Measurements from ENCODE around the gene ADAMTS4. TPM values are rescaled to one million over a fixed set of nuclear protein-coding genes. Genes with fewer than 3 reads are reported as not detected.
"Not testable (repeated sequence)": the region's sequence is repeated elsewhere in the genome, so short reads cannot be mapped to it uniquely, and the experiment has no call there.

The ADAMTS4 gene, protein sequence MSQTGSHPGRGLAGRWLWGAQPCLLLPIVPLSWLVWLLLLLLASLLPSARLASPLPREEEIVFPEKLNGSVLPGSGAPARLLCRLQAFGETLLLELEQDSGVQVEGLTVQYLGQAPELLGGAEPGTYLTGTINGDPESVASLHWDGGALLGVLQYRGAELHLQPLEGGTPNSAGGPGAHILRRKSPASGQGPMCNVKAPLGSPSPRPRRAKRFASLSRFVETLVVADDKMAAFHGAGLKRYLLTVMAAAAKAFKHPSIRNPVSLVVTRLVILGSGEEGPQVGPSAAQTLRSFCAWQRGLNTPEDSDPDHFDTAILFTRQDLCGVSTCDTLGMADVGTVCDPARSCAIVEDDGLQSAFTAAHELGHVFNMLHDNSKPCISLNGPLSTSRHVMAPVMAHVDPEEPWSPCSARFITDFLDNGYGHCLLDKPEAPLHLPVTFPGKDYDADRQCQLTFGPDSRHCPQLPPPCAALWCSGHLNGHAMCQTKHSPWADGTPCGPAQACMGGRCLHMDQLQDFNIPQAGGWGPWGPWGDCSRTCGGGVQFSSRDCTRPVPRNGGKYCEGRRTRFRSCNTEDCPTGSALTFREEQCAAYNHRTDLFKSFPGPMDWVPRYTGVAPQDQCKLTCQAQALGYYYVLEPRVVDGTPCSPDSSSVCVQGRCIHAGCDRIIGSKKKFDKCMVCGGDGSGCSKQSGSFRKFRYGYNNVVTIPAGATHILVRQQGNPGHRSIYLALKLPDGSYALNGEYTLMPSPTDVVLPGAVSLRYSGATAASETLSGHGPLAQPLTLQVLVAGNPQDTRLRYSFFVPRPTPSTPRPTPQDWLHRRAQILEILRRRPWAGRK
- total RNA-seq, result 438 TPM
- long read RNA-seq, full-length matches to known transcripts, result 101 of 471 reads
- long read RNA-seq, partial matches to known transcripts, result 255 of 471 reads
- long read RNA-seq, other reads (novel, unspliced or antisense), result 115 of 471 reads

DNA sequence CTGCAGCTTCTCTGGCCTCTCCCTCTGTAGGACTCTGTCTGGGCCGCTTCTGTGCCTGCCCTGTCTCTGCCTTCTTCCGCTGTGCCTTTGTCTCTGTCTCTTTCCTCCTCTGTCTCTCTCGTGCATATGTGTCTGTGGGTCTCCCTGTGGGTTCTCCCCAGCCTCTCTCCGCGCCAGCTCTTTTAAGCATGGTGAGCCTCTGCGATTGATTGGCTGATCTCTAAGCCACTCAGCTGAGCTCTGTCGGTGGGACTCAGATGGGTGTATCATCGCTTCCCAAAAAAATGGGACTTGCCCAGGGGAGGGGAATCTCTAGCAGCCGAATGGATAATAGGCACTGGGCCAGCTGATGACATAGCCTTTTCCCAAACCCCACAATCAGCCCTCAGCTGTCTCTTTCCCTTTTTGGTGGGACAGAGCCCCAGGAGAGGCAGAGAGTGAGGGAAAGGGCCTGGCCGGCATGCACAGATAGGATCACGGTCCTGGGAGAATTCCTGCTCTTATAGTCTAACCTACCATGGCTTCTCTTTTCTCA is at the start of gene ADAMTS4:
Gene ADAMTS4, minus strand, starts transcription at position 158 of the 535 bp plus-strand sequence. CDS start 427 bp downstream, outside the sequence.
- DNase-seq (ENCODE audit: low spot score), result no peak

DNA sequence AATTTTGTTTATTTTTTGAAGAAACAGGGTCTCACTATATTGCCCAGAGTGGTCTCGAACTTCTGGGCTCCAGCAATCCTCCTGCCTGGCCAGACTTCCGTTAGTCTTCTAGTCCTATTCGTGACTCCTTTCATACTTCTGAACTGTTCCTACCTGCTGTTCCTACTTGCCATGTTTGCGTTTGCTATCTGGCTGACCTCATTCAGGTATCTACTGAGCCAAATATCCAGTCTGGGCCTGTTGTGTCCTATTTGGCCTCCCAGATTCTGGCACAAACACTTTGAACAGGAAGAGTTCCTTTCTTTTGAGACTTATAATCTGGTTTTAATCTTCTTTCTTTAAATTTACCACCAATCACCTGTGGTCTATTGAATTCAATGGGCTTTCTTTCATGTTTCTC is 46.0 kb upstream of the ADAMTS4 start:
- DNase-seq (ENCODE audit: low spot score), result no peak

DNA sequence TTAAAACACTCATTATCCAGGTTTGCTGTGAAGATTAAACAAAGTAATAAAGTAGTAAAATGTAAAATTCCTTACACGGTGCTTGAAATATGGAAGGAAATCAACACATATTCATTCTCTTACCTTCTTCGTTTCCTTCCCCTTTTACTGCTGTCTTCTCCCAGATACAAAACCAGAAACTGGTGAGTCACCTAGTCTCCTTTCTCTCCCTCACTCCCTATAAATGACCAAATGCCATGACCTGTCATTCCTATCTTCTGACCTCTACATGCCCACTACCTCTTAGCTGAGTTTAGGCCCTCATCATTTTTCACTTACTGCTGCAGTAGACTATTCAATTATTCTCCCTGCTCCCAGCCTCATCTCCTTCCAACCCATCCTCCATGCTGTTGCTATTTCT is 43.5 kb upstream of the ADAMTS4 start:
- DNase-seq (ENCODE audit: low spot score), result no peak

DNA sequence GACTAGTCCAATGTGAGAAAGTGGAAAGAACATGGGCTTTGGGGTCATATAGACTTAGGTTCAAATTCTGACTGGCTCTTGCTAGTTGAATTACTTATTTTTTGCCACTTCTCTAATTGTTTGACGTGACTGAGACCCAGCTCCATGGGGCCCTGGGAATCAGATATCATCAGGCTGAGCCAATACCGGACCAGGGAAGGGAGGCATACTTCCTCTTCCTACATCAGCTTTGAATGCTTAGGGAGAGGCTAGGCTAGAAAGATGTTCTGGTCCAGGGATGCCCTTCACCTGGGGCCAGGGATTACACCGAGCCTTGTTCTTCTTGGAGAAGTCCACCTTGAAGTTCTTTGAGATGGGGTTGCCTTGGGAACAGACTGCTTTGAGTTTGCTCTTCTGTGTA is 42.8 kb upstream of the ADAMTS4 start:
- DNase-seq (ENCODE audit: low spot score), result no peak

DNA sequence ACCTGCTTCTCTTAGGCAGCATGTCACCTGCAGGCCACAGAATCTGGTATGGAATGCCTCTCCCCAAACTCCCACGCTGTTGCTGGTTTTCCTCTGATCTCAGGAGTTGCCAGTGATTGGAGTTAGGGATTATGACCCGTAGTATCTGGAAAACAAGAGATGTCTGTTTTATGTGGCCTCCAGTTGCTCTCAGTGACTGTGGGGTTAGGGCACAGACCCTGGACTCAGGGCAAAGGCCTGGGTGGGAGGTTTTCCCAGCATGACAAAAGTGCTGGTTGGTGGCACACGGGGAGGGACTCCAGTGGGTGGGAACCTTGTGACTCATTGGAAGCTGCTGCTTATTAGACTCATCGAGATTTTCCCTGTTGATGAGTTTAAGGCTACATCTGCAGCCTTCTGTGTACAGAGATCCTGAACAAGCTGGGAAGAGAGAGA is 39.2 kb upstream of the ADAMTS4 start, which contains the start of gene NR1I3:
Gene NR1I3, minus strand, starts transcription at position 165 of the 435 bp plus-strand sequence. CDS start 1,638 bp downstream, outside the sequence.
- no peak for DNase-seq (ENCODE audit: low spot score)

DNA sequence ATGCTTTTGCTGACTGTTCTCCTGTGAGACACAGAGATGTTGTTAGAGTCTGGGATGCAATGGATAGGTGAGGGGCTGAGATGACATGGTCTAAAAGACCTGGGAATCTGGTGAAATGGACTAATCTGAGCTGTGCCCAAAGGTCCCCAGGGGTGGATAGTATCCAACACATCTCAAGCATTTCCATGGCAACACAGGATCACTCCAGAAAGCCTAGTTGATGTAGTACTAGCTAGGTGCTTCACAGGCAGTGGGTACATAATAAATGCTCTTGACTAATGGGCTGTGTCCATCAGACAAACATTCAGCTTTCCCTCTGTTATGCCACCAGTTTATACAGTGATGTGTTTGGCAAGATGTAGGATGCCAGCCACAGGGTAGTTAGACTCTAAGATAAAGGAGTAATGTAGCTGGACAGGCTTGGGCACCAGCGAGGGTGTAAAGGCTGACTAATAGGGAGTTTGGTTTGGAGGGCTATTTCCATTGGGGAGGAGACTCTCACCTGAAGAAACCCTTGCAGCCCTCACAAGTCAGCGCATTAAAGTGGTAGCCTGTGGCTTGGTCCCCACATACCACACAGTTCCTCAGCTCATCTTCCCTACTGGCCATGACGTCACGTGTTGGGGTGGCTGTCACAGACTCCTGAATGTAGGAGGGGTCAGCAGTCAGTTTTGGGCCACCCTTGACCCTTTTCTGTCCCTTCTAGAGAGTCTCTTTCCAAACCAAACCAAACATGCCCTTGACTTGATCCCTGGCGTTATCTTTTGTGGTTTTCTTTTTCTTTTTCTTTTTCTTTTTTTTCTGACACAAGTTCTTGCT is 37.3 kb upstream of the ADAMTS4 start:
- DNase-seq (ENCODE audit: low spot score), result no peak

DNA sequence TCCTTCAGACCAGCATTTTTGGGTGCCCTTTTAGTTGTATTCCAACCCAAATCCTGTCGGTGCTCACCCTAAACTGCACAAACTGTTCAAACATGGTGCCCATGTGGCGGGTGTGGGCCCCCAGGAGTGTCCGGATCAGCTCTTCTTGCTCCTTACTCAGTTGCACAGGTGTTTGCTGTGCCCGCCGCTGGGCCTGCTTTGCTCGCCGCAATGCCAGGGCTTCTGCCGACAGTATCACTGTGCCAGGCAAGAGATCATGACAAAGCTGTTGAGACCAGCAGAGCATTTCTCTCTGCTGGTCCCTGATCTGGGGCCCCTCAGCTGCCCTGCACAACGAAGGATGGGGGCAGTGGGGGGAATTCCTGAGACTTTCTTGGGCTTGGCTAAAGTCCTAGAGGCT is 34.2 kb upstream of the ADAMTS4 start:
- no peak for DNase-seq (ENCODE audit: low spot score)

DNA sequence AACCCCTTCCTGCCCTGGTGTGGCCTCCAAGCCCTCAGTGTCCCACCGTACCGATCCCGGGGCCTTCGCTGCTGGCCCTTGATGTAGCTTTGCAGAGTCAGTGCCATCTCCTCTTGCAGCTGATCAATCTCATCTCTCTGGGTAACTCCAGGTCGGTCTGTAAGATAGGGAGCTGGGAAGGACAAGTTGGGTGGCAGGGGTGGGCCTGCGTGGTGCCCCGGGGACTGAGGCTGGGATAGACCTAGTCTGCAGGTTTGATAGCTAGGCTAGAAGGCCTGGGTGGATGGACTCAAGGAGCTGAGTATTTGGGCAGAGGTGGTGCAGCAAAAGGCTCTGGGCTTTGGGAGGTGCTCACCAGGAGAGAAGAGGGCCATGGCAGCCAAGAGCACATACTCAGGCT is 31.9 kb upstream of the ADAMTS4 start:
- DNase-seq (ENCODE audit: low spot score), result no peak

DNA sequence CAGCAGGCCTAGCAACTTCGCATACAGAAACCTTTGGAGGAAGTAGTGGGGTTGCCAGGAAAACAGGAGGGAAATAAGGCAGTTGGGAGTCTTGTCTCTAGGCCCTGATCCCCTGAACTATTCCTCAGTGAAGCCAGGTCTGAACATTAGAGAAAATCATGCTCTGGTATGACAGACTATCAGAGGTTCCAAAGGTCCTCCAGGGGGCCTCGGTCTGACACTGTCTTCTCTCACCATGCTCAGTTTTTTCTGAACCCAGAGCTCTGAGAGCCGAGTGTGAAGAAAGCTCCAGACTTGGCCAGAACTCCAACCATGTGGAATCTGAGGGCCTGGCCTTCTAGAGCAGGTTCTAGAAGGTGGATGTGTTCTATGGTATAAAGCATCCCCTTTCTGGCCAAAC is 31.0 kb upstream of the ADAMTS4 start:
- no peak for DNase-seq (ENCODE audit: low spot score)

DNA sequence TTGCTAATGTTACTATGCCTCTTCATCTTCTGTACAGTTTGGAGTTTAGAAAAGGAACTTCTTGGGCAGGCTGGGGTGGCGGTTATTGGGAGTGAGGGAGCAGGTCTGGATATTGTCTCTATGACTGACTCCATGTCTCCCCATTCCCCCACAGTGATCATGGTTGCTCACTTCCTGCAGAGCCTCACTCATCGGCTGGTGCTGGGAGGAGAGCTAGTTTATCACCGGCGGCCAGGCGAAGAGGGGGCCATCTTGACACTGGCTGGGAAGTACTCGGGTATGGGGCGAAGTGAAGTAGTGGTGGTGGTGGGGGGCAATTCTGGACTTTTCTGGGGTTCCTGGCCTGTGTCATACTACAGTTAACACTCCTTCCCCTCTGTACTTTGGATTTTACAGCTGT is 29.2 kb upstream of the ADAMTS4 start:
- no peak for DNase-seq (ENCODE audit: low spot score)

DNA sequence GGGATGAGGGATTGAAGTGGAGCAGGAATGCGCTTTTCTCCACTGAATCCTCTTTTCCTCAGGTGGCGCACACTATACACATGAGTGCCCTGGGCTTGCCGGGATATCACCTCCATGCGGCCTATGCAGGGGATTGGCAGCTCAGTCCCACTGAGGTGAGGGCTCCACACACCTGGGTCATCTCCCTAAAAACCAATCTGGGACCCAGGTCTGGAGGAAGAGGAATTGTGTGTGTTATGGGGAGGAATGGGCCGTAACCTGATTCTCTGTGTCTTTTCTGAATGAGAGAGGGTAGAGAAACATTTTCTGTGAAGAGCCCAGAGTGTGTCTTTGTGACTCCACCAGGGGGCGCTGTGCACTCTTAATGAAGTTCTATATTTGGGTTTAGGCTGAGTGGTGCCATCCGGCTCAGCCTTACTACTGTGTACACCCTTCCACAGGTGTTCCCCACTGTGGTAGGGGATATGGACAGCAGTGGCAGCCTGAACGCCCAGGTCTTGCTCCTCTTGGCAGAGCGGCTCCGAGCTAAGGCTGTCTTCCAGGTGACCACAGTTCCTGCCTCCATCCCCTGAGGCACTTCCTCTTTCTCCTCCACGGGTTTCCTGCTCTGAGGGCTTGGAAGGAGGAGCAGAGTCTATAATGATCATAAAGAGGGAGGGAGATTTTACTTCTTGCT is 28.5 kb upstream of the ADAMTS4 start:
- DNase-seq (ENCODE audit: low spot score), result peak; percentile 92

DNA sequence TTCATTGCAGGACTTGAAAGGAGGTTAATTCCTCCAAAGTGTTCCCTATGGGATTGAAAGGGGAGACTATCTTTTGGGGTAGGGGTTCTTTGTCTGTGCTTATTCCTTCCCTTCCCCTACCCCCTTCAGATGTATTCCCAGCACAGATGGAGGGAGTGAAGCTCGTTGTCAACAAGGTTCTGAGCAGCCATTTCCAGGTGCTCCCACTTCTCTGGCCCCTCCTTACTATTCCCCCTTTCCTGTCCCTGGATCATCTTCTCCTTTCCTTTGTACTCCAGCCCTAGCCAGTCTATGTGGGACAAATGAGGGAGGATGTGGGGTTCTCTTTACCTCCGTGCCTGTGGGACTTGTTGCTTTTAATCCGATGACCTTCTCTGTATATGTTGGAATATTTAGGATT is 27.9 kb upstream of the ADAMTS4 start:
- DNase-seq (ENCODE audit: low spot score), result no peak

DNA sequence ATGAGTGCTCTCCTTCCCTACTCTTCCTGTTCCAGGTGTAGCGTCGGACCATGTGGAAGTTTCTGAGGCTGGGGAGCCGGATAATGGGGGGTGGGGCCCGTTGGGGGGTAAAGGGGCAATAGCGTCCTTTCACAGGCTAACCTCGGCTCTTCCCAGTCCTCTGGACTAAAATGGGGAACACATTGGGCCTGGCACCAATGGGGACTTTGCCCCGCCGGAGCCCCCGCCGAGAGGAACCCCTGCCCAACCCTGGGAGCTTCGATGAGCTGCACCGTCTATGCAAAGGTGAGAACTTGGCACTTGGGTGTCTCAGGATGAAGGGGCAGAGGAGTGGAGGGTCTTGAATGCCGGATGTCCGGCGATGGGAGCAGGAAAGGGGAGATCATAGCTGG is 27.5 kb upstream of the ADAMTS4 start:
- no peak for DNase-seq (ENCODE audit: low spot score)

DNA sequence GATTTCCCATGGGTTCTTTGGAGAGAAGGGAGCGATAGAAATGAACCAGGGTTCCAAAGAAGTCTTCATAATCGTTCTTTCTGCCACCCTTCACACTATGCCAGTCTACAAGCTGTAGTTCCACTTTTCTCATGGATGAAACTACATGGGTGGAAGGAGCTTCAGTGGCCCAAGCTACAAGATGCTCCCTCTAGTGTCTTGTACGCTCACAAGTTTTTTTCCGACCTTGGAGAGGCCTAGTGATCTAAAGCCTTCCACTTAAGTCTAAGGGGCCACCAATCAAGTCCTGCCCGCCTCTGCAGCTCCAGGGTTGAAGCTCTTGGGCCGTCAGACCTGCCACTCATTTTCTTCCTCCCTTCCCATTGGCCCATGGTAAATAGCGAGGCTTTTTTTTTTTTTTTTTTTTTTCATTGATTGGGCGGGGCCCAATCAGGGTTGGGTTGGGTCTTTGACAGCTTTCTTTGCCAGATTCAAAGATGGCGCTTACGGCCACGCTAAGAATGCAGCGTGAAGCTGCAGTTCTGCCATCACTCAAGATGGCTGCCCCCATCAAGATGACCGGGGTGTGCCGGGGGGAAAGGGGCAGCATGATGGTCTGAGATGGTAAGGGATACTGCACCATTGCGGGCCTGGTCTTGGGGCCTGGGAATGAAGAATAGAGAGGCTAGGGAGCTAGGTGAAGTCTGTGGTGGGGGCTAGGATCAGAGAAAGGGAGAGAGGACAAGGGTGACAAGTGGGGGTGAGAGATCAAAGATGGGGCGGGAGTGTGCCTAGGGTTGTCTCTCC is 26.9 kb upstream of the ADAMTS4 start, which contains the start of gene TOMM40L:
Gene TOMM40L, plus strand, starts transcription at position 527 of the 786 bp plus-strand sequence. CDS start 430 bp downstream, outside the sequence.
- peak; percentile 92 for DNase-seq (ENCODE audit: low spot score)

DNA sequence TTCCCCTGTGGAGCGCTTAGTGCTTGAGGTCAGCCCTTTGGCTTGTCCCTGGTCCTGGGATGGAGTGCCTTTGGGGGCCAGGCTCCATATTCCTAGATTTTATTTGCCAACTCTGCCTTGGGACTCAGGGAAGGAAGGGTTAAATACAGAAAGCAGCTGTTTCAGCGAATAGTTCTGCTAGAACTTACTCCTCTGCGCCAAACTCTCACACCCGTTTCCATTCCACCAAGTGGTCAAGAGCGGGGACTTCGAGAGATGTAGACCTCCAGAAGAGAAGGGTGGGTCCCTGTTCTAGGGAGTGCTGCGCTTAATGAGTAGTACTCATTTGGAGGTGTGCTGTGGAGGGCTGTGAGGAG is 26.3 kb upstream of the ADAMTS4 start:
- no peak for DNase-seq (ENCODE audit: low spot score)

DNA sequence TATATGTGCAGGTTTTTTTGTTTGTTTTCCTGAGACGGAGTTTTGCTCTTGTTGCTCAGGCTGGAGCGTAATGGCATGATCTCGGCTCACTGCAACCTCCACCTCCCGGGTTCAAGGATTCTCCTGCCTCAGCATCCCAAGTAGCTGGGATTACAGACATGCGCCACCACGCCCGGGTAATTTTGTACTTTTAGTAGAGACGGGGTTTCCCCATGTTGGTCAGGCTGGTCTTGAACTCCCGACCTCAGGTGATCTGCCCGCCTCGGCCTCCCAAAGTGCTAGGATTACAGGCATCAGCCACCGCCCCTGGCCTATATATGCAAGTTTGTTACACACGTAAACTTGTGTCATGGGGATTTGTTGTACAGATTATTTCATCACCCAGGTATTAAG is 25.8 kb upstream of the ADAMTS4 start:
- not testable (repeated sequence) for DNase-seq (ENCODE audit: low spot score)

DNA sequence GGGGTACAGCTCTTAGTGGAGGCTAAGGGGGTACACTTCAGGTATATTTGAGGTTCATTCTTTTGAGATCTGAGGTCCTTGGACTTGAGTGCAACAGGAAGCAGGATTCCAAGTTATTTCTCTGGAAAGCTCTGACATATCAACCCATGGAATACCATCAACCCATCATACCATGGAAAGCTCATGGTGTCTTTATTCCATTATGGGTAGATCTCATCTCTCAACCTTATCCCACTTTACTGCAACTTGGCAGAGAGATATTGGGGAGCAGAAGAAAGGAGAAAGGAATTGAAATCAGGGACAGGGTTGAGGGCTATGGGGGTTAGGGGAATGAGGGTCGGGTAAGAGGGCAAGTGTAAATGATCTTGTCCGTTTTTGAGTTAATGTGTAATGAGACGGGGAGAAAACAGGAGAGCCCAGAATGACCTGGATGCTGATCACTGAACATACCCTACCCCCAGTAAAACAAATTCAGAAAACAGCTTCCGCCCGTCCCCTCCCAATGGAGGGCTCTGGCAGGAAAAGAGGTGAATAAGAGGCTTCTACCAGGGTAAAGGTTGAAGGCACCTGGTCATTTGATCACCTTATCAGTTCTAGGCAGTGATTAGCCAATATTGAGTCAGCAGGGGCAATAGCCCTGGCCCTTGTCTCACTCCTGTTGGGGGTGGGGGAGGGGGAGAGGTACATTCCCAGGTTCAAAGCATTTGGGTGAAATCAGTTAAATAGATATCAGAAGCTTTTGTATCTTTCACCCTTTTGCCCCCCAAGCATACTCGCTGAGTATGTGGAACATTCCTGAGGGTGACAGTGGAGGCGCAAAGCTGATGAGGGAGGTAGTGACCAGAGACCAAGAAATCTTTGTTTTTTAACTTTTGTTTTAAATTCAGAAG is 25.2 kb upstream of the ADAMTS4 start:
- no peak for DNase-seq (ENCODE audit: low spot score)
